HG03045 (cell line): ENCODE measurements around the gene CNTNAP5.
"Not testable (repeated sequence)": the region's sequence is repeated elsewhere in the genome, so short reads cannot be mapped to it uniquely, and the experiment has no call there.

Experiments used
- ATAC-seq: cut with Tn5 transposase; IDR thresholded peaks from one replicate; pipeline ENCODE4 v1.9.1; 2021; ENCODE audit warnings: mild to moderate bottlenecking, moderate library complexity; ENCODE audit not compliant: unreplicated experiment

CNTNAP5 gene

GRCh38 chr2:124317628-124318027 lies 292.5 kb downstream of the CNTNAP5 start:
- ATAC-seq: no peak

GRCh38 chr2:124318913-124319312 lies 293.8 kb downstream of the CNTNAP5 start:
- no peak for ATAC-seq

GRCh38 chr2:124319577-124319976 lies 294.5 kb downstream of the CNTNAP5 start:
- ATAC-seq: no peak

DNA sequence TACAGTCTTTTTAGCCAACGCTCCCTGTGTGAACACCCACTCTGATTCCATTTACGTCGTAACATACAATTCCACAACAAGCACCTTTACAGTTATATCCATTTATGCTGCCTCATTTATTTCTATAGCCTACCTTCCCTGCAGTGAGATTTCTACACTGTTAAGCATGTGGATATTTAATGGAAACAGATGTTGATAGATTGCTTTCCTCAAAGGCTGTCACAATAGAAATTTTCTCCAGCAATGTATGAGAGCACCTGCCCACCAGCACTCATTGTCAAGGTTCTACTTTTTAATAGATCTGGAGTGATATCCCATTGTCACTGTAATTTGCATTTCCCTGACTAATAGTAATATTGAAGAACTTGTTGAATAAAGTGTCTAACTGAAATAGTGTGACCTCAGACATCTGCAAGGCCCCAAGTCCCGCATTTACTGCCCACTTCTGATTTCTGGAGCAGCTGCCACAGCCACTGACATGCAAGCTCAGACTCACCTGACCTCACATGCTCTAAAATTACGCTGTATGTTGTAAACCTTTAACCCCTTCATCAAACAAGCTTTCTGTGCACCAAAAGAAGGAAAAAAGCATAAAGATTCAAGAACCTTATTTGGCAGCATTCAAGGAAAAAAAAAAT lies 295.1 kb downstream of the CNTNAP5 start:
- no peak for ATAC-seq

- no peak for ATAC-seq
Measured at GRCh38 chr2:124323321-124323720, 298.2 kb downstream of the CNTNAP5 start.

DNA sequence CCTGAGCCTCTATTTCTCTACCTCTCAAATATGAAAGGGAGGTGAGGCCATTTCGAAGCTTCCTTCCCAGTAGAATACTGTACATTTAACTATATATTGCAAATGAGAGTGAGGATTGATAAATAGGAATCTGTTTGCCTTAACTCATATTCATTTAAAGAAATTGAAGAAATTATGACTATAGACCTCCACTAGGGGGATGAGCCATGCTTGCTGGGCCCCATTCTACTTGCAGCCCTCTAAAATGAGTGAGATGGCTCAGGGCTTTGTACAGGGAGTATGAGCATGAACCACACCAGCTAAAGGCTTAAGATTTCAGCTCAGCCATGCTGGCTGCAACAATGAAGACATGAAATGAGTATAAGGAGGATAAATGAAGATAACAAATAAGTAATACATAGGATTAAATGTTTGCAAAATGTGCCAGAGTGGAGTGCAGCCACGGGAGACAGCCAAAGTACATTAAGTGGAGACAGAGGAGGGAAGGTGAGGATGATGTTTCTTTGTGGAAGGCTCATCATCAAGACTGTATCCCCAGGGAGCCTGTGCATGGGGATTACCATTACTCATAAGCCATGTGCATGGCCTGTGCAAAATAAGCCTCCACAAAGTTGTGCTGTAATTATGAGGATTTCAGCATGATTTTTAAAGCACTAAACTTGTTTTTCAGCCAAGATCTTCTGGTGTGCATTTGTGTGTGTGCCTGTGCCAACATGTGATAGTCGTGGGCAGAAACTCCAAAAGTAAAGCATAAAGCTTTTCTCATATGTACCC lies 300.8 kb downstream of the CNTNAP5 start:
- ATAC-seq: no peak

DNA sequence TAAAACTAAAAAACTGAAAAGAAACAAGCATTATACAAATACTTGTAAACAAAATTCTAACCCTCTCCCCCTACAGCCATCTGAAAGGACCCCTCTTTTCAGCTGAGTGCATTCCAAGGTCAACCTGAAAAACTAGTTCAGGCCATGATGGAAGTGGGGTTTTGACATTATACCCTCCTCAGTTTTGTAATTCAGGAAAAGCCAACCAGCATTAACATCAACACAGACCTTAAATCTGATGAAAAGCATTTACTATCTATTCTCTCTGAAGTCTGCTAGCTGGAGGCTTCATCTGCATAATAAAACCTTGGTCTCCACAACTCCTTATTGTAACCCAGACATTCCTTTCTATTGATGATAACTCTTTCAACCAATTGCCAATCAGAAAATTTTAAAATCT lies 302.2 kb downstream of the CNTNAP5 start:
- no peak for ATAC-seq

- ATAC-seq: no peak
Measured at GRCh38 chr2:124328397-124328796, 303.3 kb downstream of the CNTNAP5 start.

- no peak for ATAC-seq
Measured at GRCh38 chr2:124333784-124334183, 308.7 kb downstream of the CNTNAP5 start.

- no peak for ATAC-seq
Measured at GRCh38 chr2:124335058-124335457, 310.0 kb downstream of the CNTNAP5 start.

DNA sequence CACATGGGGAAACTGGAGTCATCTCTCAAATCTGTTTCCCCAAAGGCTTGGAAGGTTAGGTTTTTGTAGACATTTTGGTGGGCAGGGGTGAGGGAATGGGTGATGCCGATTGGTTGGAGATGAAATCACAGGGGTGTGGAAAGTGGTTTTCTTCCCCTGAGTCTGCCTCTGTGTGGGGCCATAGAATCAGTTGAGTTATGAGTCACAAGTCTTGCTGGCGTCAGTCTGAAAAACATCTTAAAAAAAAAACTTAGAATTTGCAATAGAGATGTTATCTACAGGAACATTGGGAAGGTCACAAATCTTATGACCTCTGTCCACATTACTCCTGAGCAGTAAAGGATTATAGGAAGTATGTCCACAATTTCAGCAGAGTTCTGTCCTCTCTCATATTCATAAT lies 314.6 kb downstream of the CNTNAP5 start:
- ATAC-seq: no peak

- ATAC-seq: no peak
Measured at GRCh38 chr2:124343827-124344498, 318.9 kb downstream of the CNTNAP5 start.

DNA sequence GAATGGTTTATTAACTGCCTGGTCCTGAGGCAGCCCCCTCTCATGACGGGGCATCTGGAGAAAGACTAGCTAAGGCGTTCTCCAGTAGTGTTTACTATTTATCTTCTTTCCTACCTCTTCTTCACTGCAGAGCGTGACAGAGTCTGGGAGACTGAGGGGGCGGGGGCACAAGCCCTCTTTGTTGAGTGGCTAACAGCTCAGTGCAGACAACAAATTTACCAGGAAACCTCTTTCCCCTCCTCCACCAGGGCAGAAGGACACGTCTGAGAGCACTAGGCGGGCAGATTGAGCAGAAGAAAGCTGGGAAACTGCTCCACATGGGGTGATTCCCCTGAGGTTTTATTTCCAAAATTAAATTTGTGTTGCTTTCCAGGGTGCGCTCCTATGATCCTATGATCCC lies 322.1 kb downstream of the CNTNAP5 start:
- ATAC-seq: no peak

- no peak for ATAC-seq
Measured at GRCh38 chr2:124353656-124354055, 328.6 kb downstream of the CNTNAP5 start.

- ATAC-seq: no peak
Measured at GRCh38 chr2:124354466-124354865, 329.4 kb downstream of the CNTNAP5 start.

GRCh38 chr2:124361966-124362365 lies 336.9 kb downstream of the CNTNAP5 start:
- not testable (repeated sequence) for ATAC-seq

- ATAC-seq: no peak
Measured at GRCh38 chr2:124369181-124369580, 344.1 kb downstream of the CNTNAP5 start.

- ATAC-seq: no peak
Measured at GRCh38 chr2:124380221-124380749, 355.2 kb downstream of the CNTNAP5 start.

DNA sequence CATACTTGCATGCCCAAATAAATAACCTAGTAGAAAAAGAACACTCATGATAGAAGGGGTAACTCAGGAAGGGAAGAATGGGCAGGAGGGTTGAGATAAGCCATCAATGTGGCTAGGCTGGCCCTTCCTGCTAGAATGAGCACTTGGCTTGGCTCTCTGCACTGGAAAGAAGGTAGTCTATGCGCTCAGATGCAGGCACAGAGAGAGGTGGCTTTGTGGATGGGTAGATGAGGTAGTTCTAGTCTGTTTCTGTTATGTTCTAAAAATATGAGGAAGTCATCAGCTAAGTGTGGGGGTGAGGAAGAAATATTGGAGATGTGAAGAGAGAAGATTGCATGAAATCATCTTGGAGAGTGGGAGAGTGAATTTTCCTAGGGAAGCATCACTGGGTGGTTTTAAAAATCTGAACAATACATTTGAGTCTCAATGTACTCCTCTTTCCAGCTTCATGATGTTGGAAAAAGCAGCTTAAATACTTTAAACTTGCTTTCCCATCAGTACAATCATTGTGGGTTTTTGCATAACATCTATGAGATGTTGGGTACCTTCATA lies 357.1 kb downstream of the CNTNAP5 start:
- ATAC-seq: no peak

GRCh38 chr2:124395961-124396360 lies 370.9 kb downstream of the CNTNAP5 start:
- no peak for ATAC-seq

- no peak for ATAC-seq
Measured at GRCh38 chr2:124402274-124402673, 377.2 kb downstream of the CNTNAP5 start.
